ENCODE measurements around the gene CARD8.
A peak's percentile ranks its signal among the peaks of the same experiment; 100 is the strongest.

Gene CARD8

GRCh38 chr19:48169939-48170803 lies 85.5 kb downstream of the CARD8 start, which contains the start of the genes LIG1 and ZSWIM9:
Gene LIG1, minus strand, starts transcription at chr19:48170344. Its CDS starts 4,778 bp downstream, at chr19:48165566.
Gene ZSWIM9, plus strand, starts transcription at chr19:48170680. Its CDS starts 1,123 bp downstream, at chr19:48171803.
- peak; percentile 95 to 97 for DNase-seq

GRCh38 chr19:48169578-48169938 lies 86.2 kb downstream of the CARD8 start:
- peak; percentile 77 to 86 for DNase-seq

- DNase-seq, result no peak
These were observed 87.0 kb downstream of the CARD8 start for GRCh38 chr19:48168689-48169088.

- DNase-seq, result no peak
These were observed 97.4 kb downstream of the CARD8 start for GRCh38 chr19:48158210-48158790.
